NOMO-1 (cell line): ENCODE results near the gene MTOR.

ENCODE experiments used
- DNase-seq, 2 experiments: peaks; one replicate each; lab custom pipeline; 2025; ENCODE audit not compliant: unreplicated experiment in 2 of 2; lab: John Stamatoyannopoulos, UW

MTOR gene

DNA sequence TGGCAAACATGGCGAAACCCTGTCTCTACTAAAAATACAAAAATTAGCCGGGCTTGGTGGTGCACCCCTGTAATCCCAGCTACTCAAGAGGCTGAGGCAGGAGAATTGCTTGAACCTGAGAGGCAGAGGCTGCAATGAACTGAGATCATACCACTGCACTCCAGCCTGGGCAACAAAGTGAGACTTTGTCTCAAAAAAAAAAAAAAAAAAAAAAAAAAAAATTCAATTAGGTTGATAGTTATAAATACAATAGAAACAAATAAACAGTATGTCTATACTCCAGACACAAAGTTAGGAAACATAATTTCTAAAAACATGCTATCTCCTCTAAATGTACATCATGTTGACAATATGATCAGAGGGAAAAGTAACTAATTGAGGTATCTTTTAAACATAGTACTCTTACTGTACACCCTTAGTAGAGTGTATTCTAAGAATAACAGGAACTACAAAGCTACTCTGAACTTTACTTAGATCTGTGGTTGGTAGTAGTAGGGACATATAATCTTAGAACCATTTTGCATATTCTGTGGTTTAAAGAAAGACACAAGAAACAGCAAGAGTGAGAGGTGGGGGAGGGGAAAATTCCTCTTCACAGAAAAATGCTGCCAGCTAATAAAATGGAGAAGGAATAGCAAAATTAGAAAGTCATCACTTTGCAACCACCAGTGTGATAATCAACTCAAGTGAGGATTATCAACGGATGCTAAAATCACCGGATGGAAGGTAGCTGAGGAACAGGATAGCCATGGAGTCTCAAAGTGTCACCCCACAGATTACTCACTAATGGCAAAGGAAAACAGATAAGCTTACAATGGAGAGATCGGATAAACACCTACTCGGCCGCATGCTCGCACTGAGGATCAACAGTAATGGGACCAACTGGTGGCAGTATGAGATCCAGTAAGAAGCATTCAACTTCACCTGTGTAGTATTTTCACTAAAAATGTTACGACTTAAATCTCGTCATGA lies 35.0 kb downstream of the MTOR start:
- no peak for DNase-seq

DNA sequence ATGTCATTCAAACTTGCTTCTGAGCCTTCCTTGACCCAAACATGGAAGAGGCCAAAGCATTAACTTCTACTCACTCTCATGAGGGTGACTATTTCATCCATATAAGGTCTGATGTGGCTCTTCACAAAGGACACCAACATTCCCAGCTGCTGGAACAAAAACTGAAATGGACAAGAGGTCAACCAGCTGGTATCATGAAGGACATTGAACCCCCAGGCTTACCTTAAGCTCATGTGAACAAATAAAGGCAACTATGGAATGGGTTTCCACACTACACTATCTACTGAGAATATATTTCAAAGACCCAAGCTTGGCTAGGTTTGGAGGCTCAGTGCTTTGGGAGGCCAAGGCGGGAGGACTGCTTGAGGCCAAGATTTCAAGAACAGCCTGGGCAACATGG lies 46.3 kb downstream of the MTOR start:
- no peak for DNase-seq

DNA sequence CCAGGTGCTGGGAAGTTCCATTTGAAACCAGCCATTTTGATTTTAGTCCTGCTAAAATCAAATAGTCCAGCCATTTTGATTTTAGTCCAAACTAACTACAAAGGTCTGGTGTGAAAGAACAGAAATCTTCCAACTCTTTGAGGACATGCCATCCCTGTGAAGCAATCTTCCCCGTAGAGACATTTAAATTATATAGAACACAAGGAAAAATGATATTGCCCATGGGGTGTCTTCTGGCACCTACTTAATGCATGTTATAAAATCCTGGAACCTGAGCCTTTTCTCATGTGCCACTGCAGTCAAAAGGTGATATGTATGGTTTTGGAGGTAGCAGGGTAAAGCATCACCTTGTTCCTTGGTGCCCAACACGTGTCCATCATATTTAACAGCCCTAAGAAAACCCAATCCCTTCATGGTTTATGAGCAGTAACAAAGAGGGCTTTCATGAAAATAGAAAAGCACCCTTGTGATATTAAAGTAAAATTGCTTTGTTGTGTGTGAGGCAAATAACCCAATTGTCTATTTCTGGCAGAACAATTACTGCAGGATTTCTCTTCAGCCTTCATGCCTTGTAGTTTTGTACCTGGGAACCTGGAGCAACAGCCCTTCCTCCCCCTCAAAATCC lies 46.9 kb downstream of the MTOR start:
- DNase-seq, result no peak

DNA sequence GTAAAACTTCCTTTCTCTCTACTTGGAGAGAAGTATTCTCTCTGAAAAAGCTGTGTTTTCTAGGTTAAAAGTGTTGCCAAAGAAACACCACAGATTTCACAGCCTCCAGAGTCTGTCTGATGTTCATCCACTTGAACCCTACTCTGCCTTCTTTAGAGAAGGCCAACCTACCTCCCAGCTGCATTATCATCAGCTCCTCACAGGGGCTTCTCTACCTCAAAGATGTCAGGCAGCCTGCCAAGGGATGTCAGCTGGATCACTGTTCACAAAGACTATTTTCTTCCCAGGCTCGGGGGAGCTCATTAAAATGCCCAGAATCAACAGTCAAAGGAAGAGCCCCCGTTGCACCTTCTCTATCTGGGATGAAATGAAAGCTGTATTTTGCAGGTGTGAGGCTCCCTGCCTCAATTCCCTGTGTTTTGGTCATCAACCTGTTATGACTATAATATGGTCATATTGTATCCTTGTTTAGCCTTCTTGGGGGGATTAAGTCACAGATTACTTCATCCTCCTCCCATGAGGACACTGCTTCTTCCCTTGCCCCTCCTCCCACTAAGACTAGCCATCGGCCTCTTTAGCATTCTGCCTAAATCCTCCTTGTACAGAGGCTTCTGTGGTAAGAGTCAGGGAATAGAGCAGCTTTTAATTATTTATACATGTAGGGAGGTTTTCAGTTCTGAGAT lies 47.5 kb downstream of the MTOR start:
- DNase-seq, result no peak

DNA sequence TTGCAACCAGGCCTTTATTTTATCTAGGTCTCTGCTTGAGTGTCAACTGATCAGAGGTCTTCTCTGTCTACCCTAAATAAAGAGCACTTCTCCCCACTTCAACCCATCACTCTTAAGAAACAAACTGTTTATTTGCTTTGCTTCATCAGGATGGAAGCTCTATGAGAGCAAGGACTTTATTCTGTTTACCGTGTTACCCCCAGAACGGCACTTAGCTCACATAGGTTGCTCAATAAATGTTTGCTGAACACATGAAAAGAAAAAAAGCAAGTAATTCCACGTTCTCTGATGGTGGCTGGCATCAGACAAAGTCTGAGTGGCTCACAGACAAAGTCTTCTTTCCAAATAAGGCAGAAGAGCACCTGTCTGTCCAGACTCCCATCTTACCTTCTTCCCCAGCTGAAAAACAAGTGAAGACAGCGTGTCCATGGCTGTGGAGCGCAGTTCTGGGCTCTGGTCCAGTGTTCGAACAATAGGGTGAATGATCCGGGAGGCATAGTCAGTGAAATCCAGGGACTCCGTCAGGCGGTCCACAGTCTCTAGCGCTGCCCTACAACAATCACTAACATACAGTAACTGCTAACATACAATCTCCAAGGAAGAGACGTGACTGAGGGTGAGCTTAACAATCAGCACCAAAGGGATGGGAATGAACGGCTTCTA lies 50.3 kb downstream of the MTOR start:
- DNase-seq, result no peak

DNA sequence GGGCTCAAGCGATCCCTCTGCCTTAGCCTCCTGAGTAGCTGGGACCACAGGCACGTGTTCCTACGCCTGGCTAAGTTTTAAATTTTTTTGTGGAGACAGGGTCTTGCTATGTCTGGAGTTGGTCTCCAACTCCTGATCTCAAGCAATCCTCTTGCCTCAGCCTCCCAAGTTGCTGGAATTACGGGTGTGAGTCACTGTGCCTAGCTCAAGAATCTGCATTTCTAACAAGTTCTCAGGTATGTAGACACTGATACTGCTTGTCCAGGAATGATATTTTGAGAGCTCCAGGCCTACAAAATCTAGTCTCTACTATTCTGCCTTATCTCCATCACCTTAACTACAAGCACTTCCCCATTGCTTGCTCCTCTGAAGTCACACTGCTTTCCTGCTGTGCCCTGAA lies 50.9 kb downstream of the MTOR start:
- no peak for DNase-seq

DNA sequence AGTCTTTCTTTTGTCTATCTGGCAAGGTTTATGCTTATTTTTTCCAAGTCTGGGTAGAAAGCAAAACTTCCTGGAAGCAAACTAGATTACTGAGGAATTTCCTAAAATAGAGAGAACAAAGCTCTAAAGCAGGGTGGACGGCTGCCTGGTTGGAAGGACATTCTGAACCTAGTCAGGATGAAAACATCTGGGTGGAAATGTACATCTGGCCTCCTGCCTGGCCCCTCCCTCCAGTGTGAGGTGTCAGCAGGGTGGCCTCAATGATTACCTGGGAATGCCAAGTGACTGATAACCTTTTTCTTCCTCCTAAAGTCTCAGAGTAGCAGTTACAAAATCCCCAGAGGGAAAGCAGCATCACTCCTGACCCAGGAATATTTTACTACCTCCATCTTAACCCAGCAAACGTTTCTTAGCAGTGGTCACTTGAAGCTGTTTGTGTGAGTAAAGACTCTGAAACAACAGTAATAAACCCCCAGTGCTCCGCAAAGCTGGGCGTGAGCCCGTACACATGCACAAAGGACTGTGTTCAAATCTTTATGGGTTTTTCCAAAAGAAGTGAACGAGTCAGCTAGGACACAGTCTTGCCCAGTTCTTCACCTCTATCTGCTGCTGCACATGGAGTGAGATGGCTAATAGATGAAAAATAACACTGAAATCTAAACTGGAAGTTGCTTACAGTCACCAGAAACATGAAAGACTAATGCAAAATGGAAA lies 54.3 kb downstream of the MTOR start:
- DNase-seq, result no peak

DNA sequence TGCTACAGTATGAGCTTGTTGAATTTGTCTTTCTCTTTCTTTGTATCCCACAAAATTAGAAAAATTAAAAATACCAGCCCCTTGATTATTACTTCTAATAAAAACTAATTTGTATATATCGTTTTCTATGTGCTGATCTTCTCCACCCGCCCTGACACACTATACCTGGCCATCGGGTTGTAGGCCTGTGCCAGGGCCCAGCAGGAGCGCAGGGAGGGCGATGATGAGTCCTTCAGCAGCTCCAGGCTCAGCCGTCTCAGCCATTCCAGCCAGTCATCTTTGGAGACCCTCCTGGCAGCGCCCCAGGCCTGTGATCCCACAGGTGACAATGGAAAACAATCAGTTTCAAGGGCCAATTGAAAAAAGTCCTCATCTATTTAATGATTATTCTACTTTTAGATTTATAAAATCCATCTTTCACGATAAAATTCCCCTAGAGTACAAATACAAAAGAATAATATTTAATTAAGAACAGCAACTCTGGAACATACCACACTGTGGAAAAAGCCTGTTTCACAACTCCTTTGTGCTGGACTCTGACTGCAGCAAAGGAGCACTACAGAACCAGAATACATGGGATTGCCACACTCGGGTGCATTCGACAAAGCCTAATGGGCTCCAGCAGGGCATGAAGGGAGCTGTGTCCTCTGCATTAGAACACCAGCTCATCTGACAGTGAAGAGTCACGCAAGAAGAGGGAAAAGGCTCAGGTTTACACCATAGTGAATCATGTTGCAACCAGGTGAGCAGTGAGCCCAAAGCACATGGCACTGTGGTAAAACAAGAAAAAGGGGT lies 57.8 kb downstream of the MTOR start:
- no peak for DNase-seq

DNA sequence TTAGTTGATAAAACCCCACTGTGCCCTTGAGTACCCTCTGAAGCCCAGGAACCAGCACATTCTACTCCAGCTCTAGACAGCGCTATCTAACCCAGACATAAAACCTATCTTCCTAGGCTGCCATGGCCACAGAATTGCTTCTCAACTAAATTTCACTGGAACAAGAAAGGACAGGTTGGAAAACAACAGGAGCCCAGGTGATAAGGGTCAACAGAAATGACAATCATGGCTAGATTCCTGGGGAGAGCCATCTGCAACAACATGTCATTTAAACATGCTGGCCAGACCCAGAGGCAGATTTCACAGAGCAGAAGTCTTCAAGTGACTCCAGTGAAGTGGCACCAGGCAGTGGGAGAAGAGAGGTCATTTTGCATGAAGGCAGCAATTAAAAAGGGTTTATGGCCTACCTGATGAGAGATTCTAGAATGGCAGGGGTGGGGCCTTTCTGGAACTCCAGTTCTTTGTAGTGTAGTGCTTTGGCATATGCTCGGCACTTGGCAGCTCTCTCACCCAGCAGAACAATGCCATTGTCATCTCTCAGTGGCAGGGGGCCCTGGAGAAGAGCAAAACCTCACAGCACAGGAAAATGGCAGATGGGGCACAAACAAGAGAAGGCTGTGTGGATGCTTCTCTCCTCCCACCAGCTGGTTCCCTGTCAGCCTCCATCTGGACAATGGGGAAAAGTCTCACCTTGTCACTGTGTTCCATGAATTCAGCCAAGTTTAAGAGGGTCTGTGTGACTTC lies 63.3 kb downstream of the MTOR start:
- DNase-seq, result no peak

DNA sequence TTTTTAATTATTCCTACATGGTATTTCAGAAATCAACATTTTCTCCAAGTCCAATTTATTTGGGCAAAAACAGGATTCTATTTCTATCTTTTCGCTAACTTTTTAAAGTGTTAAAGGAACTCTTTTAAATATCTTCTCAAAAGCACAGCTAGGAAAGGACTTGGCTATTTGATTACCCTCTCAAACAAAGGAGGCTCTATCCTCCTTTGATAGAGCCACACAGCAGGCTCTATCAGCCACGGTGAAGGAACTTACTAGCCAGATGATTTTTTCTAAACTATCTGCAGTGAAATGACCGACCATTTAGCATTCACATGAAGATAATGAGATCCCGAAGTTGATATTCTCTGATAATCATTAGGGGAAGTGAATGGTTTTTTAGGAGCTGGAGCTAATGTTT lies 64.1 kb downstream of the MTOR start:
- DNase-seq, result no peak

DNA sequence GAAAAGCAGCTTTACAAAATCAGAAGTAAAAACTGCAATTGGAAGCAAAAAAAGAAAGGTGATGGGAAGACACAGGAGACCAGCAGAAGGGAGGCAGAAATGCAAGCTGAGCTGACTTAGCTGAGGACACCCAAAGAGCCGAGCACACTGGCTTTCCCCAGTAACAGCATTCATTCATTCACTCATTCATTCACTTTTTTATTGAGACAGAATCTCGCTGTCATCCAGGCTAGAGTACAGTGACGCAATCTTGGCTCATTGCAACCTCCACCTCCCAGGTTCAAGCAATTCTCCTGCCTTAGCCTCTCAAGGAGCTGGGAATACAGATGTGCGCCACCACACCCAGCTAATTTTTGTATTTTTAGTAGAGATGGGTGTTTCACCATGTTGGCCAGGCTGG lies 65.0 kb downstream of the MTOR start:
- no peak for DNase-seq

DNA sequence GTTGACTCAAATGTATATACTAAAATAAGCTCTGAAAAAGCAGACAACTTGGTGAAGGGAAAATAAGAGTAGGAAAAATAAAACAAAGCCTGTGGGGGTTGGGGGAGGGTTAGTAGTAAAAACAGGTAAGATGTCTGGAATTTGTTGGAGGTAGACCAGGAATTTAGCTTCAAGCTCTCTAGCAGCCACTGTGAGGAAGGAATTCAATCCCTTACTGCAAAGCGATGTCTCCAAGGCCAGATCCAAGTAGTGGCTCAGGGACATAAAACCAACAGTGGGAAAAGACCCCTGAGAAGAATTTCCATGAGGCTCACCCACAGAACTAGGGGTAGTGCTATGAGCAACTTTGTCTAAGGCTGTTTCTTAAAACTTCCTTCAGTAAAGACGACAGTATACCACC lies 65.4 kb downstream of the MTOR start:
- no peak for DNase-seq

DNA sequence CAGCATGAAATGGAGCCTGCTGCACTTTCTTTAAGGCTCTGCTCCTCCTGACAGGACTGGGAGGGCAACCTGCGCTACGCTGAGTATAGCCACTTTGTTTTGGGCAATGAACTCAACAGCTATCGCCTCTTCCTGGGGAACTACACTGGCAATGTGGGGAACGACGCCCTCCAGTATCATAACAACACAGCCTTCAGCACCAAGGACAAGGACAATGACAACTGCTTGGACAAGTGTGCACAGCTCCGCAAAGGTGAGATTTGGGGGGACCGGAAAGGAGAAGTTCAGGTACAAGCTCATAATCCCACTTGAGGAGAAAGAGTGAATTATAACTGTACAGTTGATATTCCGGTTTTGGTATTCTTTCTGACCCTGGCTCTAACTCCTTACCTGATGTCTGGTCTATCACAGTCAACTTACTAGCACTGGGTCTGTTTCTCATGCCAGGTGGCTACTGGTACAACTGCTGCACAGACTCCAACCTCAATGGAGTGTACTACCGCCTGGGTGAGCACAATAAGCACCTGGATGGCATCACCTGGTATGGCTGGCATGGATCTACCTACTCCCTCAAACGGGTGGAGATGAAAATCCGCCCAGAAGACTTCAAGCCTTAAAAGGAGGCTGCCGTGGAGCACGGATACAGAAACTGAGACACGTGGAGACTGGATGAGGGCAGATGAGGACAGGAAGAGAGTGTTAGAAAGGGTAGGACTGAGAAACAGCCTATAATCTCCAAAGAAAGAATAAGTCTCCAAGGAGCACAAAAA lies 67.8 kb downstream of the MTOR start:
- no peak for DNase-seq

DNA sequence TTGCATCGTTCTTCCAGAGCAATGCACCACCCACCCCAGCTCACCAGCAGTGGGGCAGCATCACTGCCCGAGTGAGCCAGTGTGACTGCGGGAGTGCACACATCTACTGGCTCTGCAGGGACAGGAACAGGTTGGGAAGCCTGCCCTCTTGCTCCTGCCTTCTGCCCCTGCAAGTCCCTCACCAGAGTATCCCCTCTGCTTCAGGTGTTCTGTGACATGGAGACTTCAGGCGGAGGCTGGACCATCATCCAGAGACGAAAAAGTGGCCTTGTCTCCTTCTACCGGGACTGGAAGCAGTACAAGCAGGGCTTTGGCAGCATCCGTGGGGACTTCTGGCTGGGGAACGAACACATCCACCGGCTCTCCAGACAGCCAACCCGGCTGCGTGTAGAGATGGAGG lies 69.0 kb downstream of the MTOR start:
- no peak for DNase-seq

DNA sequence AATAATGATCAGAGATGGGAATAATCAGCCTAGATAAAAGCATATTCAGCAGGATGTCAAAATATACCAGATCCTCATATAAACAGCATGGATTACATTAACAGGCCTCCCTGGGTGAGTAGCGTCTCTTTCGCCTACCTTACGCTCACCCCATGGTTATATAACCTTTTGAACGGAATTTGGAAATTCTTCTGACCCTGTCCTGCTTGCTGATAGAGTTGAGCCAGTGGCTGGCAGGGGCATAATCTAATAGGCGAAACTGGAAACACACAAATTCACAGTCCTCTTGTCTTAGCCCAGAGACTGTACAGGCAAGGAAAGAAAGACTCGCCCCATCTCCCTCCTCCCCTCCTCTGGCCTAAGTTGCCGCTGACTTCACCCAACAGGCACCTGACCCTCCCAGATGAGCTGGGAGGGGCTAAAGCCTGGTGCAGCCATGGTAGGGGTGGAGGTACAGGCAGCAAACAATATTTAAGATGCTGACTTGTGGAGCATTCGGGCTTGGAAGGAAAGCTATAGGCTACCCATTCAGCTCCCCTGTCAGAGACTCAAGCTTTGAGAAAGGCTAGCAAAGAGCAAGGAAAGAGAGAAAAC lies 73.4 kb downstream of the MTOR start, which contains the start of gene ANGPTL7:
Gene ANGPTL7, plus strand, starts transcription at position 498 of the 594 bp plus-strand sequence. CDS start 225 bp downstream, outside the sequence.
- DNase-seq, result no peak

DNA sequence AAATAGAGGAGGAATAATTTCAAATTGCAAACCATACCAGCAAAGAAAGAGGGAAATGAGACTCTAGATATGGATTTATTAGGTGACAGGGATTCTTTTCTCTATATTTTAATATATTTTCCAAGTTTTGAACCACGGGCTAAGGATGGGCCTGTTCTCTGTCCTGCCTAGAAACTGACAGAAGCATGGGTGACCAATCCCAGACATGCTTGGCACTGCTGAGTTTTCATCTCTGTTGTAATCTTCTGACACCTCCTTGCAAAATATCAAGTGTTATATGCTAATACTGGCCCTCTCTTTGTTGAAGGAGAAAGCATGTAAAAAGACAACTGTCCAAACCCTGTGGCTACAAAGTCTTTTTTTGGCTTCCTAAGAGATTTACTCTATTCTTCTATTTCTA lies 74.0 kb downstream of the MTOR start:
- DNase-seq, result no peak

DNA sequence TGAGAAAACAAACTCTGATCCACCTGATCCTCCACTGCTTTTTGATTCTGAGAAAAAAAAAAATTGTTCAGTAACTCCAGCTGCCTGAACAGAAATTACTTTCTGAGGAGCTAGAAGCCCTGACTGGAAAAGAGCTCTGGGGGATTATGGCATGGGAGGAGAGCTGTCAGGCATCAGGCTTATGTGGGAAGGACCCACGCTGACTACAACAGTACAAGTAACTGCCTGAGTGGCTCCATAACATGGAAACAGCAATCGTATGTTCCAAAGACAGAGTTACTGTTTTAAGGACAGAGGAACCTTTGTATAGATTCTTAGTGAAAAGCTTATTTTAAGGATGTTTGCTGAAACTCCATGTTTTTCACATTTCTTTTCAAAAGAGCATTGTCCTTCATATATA lies 74.4 kb downstream of the MTOR start:
- no peak for DNase-seq

DNA sequence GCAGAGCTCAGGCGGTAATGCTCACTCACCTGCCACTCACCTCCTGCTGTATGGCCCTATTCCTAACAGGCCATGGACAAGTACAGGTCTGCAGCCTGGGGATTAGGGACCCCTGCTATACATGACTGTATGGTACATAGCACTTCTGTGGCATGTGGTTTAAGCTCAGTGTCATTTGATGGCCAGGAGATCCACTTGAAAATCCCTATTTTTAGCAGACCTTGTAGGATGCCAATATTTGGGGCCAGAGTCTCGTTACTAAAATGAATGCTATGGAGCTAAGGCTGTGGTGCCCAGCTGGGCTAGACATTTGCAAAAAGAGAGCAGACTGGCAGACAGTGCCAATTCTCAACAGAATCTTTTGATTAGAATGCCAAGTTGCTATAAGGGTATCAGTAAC lies 74.9 kb downstream of the MTOR start:
- no peak for DNase-seq
